GM12801 (cell line): ENCODE results near the gene FAM222A.

Experiments
- TF ChIP-seq, protein P1 (sequence below): IDR thresholded peaks from one replicate; pipeline ENCODE4 v1.5.1; 2011; ENCODE audit warnings: control low read depth; ENCODE audit not compliant: insufficient read length; ENCODE audit errors: extremely low read depth

The FAM222A gene

GRCh38 chr12:109695416-109695815 is 18.2 kb upstream of the FAM222A start:
- TF ChIP-seq, protein P1, sequence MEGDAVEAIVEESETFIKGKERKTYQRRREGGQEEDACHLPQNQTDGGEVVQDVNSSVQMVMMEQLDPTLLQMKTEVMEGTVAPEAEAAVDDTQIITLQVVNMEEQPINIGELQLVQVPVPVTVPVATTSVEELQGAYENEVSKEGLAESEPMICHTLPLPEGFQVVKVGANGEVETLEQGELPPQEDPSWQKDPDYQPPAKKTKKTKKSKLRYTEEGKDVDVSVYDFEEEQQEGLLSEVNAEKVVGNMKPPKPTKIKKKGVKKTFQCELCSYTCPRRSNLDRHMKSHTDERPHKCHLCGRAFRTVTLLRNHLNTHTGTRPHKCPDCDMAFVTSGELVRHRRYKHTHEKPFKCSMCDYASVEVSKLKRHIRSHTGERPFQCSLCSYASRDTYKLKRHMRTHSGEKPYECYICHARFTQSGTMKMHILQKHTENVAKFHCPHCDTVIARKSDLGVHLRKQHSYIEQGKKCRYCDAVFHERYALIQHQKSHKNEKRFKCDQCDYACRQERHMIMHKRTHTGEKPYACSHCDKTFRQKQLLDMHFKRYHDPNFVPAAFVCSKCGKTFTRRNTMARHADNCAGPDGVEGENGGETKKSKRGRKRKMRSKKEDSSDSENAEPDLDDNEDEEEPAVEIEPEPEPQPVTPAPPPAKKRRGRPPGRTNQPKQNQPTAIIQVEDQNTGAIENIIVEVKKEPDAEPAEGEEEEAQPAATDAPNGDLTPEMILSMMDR, result no peak

DNA sequence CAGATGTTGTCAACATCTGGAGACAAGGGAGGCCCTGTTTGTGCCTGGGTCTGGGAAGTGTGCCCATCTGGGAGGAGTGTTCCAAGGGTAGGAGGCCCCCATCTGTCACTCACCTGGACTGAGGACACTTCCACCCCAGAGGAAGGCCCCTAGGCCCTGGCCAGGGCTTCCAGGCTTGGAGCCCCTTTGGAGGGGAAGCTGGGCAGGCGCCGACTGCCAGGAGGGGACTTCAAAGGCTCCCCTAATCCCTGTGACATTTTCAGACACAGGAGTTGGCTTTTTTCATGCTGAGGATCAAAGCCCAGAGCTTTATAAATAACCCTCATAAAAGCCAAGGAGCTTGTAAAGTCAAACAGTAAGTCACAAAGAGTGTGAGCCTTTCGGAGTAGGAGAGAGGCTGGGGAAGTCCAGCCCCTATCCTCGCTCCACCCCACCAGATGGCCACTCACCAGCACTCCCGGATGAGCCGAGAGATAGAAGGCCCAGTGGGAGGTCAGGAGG is 17.6 kb upstream of the FAM222A start:
- TF ChIP-seq, protein P1, result no peak

DNA sequence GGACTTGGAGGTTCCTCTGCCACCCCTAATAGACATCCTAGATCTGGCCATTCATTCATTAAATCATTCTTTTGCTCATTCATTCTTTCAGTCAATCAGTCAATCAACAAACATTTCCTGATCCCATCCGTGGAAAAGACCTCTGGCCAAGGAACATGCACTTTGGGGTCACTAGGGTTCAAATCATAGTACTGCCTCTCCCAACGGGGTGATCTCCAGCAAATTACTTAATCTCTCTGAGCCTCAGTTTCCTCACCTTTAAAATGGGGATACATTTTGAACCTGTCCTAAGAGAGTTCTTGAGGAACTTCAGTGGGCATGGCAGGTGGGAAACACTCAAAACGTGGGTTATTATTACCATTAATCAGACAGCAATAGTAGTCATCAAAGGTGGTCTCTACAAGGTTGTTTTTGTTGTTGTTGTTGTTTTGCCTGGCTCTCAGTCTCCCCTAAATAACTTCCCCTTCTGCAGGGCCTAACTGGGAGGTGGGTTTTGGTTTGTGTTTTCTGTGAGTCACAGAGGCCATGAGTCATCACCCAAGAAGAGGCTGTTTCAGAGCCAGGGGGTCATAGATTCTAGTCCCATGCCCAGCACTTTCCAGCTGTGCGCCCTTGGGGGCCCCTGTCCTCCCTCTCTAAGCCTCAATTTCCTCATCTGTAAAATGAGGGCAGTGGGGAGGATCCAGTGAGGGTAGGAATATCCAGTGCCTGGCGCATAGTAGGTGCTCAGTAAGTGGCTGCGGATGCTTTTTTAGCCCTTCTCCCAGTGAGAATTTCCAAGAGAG is 16.9 kb upstream of the FAM222A start:
- TF ChIP-seq, protein P1, result no peak

GRCh38 chr12:109697270-109697553 is 16.4 kb upstream of the FAM222A start:
- TF ChIP-seq, protein P1, result no peak

GRCh38 chr12:109697877-109698468 is 15.7 kb upstream of the FAM222A start:
- TF ChIP-seq, protein P1, result no peak

DNA sequence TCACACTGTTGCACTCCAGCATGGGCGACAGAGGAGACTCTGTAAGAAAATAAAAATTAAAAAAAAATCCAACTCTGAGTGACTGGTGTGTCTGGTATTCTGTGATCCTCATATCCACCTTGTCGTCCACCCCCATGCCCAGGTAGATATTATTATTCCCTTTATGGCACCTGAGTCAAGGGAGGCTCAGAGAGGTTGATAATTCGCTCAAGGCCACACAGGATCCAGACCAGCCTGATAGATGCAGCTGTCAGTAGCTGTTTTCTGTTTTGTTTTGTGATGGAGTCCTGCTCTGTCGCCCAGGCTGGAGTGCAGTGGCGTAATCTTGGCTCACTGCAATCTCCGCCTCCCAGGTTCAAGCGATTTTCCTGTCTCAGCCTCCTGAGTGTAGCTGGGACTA is 14.8 kb upstream of the FAM222A start:
- TF ChIP-seq, protein P1, result no peak

- TF ChIP-seq, protein P1, result no peak
Measured at GRCh38 chr12:109701064-109701463, 12.6 kb upstream of the FAM222A start.
